H1 (cell line): ENCODE data around the gene DISC1. TPM values are rescaled to one million over a fixed set of nuclear protein-coding genes. Genes with fewer than 3 reads are reported as not detected.

Experiments
- CTCF ChIA-PET: fragments of 300-600 bp; sonication (Branson Sonifier 250); formaldehyde crosslinking; loops from one replicate; lab custom pipeline; 2021; ENCODE audit not compliant: partially characterized antibody; lab: Charles Lee
- POLR2A ChIA-PET: fragments of 300-600 bp; sonication (Branson Sonifier 250); formaldehyde crosslinking; loops from one replicate; lab custom pipeline; 2021; ENCODE audit warnings: inconsistent platforms; ENCODE audit not compliant: partially characterized antibody; lab: Charles Lee
- DNase-seq, 2 experiments: peaks; one replicate each; pipeline versions ENCODE4 v3.0.0 to v3.0.0-alpha.2; 2010 to 2022; ENCODE audit warnings: low spot score in 2 of 2, low read depth in 1 of 2, mixed read lengths in 1 of 2
- FAIRE-seq: peaks from 2 replicates; lab custom pipeline; 2011; peaks lifted over from hg19 to GRCh38; lab: Jason Lieb, UNC
- H2AFZ ChIP-seq: 2 replicates; pipeline ENCODE4 v1.8.1; 2012; ENCODE audit warnings: low read length, inconsistent platforms
- H2AK5ac ChIP-seq: 2 replicates; pipeline ENCODE4 v1.6.1; 2013; ENCODE audit warnings: low read depth, low read length
- H2BK120ac ChIP-seq: replicated peaks from 2 replicates; pipeline ENCODE3; 2013; ENCODE audit warnings: low read depth, low read length, inconsistent platforms
- H2BK12ac ChIP-seq: 2 replicates; pipeline ENCODE4 v1.6.1; 2013; ENCODE audit warnings: low read depth, low read length
- H2BK15ac ChIP-seq: 2 replicates; pipeline ENCODE4 v1.6.1; 2013; ENCODE audit warnings: low read length
- H2BK20ac ChIP-seq: 2 replicates; pipeline ENCODE4 v1.6.1; 2013; ENCODE audit warnings: low read length
- H2BK5ac ChIP-seq: 2 replicates; pipeline ENCODE4 v1.6.1; 2013; ENCODE audit warnings: low read depth, low read length
- H3K14ac ChIP-seq: 2 replicates; pipeline ENCODE4 v1.6.1; 2013; ENCODE audit warnings: inconsistent platforms; ENCODE audit not compliant: insufficient read length
- H3K18ac ChIP-seq: 2 replicates; pipeline ENCODE4 v1.6.1; 2013; ENCODE audit warnings: low read length; ENCODE audit errors: extremely low read depth
- H3K23ac ChIP-seq: 2 replicates; pipeline ENCODE4 v1.6.1; 2013; ENCODE audit warnings: inconsistent platforms; ENCODE audit not compliant: insufficient read length
- H3K23me2 ChIP-seq: 2 replicates; pipeline ENCODE4 v1.6.1; 2013; ENCODE audit warnings: low read depth, low read length
- H3K27ac ChIP-seq: 2 replicates; pipeline ENCODE4 v1.6.1; 2011; ENCODE audit warnings: low read depth, low read length, inconsistent platforms
- H3K27me3 ChIP-seq, 4 experiments: replicated peaks in 1 of 4; 1 replicate in 1 of 4; 2 replicates in 3 of 4; pipeline versions ENCODE4 v1.6.1 to v1.8.1; 2011 to 2013; ENCODE audit warnings: low read length in 3 of 4, mild to moderate bottlenecking in 3 of 4, inconsistent platforms in 2 of 4, mixed read lengths in 2 of 4, moderate library complexity in 1 of 4; ENCODE audit not compliant: control insufficient read depth in 3 of 4, insufficient read depth in 3 of 4; ENCODE audit errors: extremely low read depth in 1 of 4
- H3K36me3 ChIP-seq, 4 experiments: 2 replicates each; pipeline versions ENCODE4 v1.6.1 to v1.8.1; 2011 to 2013; ENCODE audit warnings: mild to moderate bottlenecking in 4 of 4, low read length in 3 of 4, moderate library complexity in 2 of 4, control low read depth in 1 of 4, inconsistent platforms in 1 of 4; ENCODE audit not compliant: insufficient read depth in 4 of 4, control insufficient read depth in 2 of 4
- H3K4ac ChIP-seq: replicated peaks from 2 replicates; pipeline ENCODE3; 2013; ENCODE audit warnings: low read length, low read depth, mixed read lengths, inconsistent platforms; ENCODE audit not compliant: insufficient read length
- H3K4me1 ChIP-seq, 4 experiments: replicated peaks in 1 of 4; 1 replicate in 1 of 4; 2 replicates in 3 of 4; pipeline versions ENCODE4 v1.6.1 to v1.8.1; 2011 to 2013; ENCODE audit warnings: low read length in 3 of 4, inconsistent platforms in 2 of 4, mixed read lengths in 1 of 4; ENCODE audit not compliant: insufficient read depth in 4 of 4, control insufficient read depth in 3 of 4
- H3K4me2 ChIP-seq, 2 experiments: 2 replicates each; pipeline versions ENCODE4 v1.6.1 to v1.8.1; 2011 to 2013; ENCODE audit warnings: low read depth in 2 of 2, low read length in 2 of 2, control low read depth in 1 of 2, inconsistent platforms in 1 of 2, mild to moderate bottlenecking in 1 of 2; ENCODE audit not compliant: insufficient read depth in 1 of 2
- H3K4me3 ChIP-seq, 4 experiments: fragments of 200-600, 300-600 bp in 1 of 4; sonication (generic), shearing (Covaris generic), sonication (Bioruptor Twin) in 1 of 4; 2 replicates each; pipeline versions ENCODE4 v1.5.1 to v1.8.1; 2011 to 2016; ENCODE audit warnings: low read length in 4 of 4, low read depth in 3 of 4, control low read depth in 2 of 4, inconsistent platforms in 2 of 4, mild to moderate bottlenecking in 2 of 4, mixed read lengths in 1 of 4, moderate library complexity in 1 of 4; ENCODE audit not compliant: insufficient read depth in 2 of 4; ENCODE audit errors: extremely low read depth in 1 of 4
- H3K56ac ChIP-seq: replicated peaks from 2 replicates; pipeline ENCODE3; 2013; ENCODE audit warnings: low read depth, mild to moderate bottlenecking, mixed read lengths, low read length, inconsistent platforms; ENCODE audit not compliant: insufficient read length
- H3K79me1 ChIP-seq: 2 replicates; pipeline ENCODE4 v1.6.1; 2013; ENCODE audit warnings: low read depth, low read length, control low read depth
- H3K79me2 ChIP-seq, 2 experiments: 2 replicates each; pipeline versions ENCODE4 v1.6.1 to v1.8.1; 2012 to 2013; ENCODE audit warnings: low read length in 2 of 2, mild to moderate bottlenecking in 2 of 2, inconsistent platforms in 1 of 2; ENCODE audit not compliant: insufficient read depth in 2 of 2, control insufficient read depth in 1 of 2
- H3K9ac ChIP-seq, 4 experiments: replicated peaks in 1 of 4; 1 replicate in 1 of 4; 2 replicates in 3 of 4; pipeline versions ENCODE4 v1.6.1 to v1.8.1; 2011 to 2013; ENCODE audit warnings: low read depth in 3 of 4, low read length in 3 of 4, control low read depth in 2 of 4, mild to moderate bottlenecking in 2 of 4, moderate library complexity in 2 of 4, inconsistent platforms in 1 of 4; ENCODE audit errors: extremely low read depth in 1 of 4
- H3K9me3 ChIP-seq, 2 experiments: 2 replicates each; pipeline versions ENCODE4 v1.6.1 to v1.8.1; 2012 to 2013; ENCODE audit warnings: mild to moderate bottlenecking in 2 of 2, moderate library complexity in 2 of 2, control low read depth in 1 of 2, inconsistent platforms in 1 of 2, low read depth in 1 of 2, low read length in 1 of 2, mixed read lengths in 1 of 2; ENCODE audit not compliant: insufficient read depth in 2 of 2
- H4K20me1 ChIP-seq, 2 experiments: replicated peaks in 1 of 2; 2 replicates each; pipeline versions ENCODE3 to v1.8.1; 2011 to 2013; ENCODE audit warnings: inconsistent platforms in 2 of 2, low read length in 2 of 2, mild to moderate bottlenecking in 1 of 2; ENCODE audit not compliant: insufficient read depth in 2 of 2, control insufficient read depth in 1 of 2
- H4K5ac ChIP-seq: 2 replicates; pipeline ENCODE4 v1.6.1; 2013; ENCODE audit warnings: low read length, low read depth, mixed read lengths, inconsistent platforms; ENCODE audit not compliant: insufficient read length
- H4K8ac ChIP-seq: 2 replicates; pipeline ENCODE4 v1.8.0; 2013; ENCODE audit warnings: mild to moderate bottlenecking, moderate library complexity, low read length, inconsistent platforms; ENCODE audit not compliant: insufficient read depth; ENCODE audit errors: extremely low read depth
- H4K91ac ChIP-seq: replicated peaks from 2 replicates; pipeline ENCODE3; 2013; ENCODE audit warnings: low read length, mixed read lengths, inconsistent platforms; ENCODE audit not compliant: insufficient read length
- ASH2L ChIP-seq: fragments of 200-600, 300-600 bp; sonication (generic); IDR thresholded peaks from one replicate; pipeline ENCODE4 v1.7.1; 2017; ENCODE audit warnings: low read length
- BCL11A ChIP-seq, 2 experiments: IDR thresholded peaks; one replicate each; pipeline ENCODE4 v1.6.1; 2011; ENCODE audit warnings: low read depth in 2 of 2, low read length in 2 of 2, mild to moderate bottlenecking in 2 of 2
- SIN3A ChIP-seq, 2 experiments: IDR thresholded peaks in 1 of 2; conservative IDR thresholded peaks in 1 of 2; 2 replicates each; pipeline ENCODE4 v1.6.1; 2011 to 2012; ENCODE audit warnings: low read length in 2 of 2, improper control_type of control experiment in 1 of 2, low read depth in 1 of 2, mild to moderate bottlenecking in 1 of 2
- WGBS, 2 experiments: shearing (Covaris generic) in 1 of 2; methylation state at CpG; one replicate each; pipeline versions ENCODE4 v1.1.6 to v1.1.7; 2013 to 2015; ENCODE audit warnings: low lambda C conversion rate in 2 of 2, mixed read lengths in 2 of 2, inconsistent platforms in 1 of 2, low coverage in 1 of 2, missing lambda C conversion rate in 1 of 2; ENCODE audit not compliant: insufficient replicate concordance in 2 of 2, insufficient coverage in 1 of 2, insufficient read length in 1 of 2; ENCODE audit errors: extremely low coverage in 1 of 2, missing lambda C conversion rate in 1 of 2; 5-methylcytosine and 5-hydroxymethylcytosine counted together
- polyA plus RNA-seq, 7 experiments: library from polyadenylated mRNA; depleted of rRNA in 3 of 7; stranded (reverse) in 5 of 7; unstranded in 2 of 7; fragments of >200 nt in 5 of 7; fragments of 200-250 nt in 2 of 7; gene quantifications; 1 replicate in 5 of 7; 2 replicates in 1 of 7; 4 replicates in 1 of 7; pipeline versions ENCODE4 v1.2.1 to v1.2.3, GENCODE V29; 2011 to 2013; ENCODE audit warnings: missing spikeins in 2 of 7, mixed read lengths in 2 of 7
- total RNA-seq: library from RNA; stranded (reverse); fragmentation: NEBNext Ultra II Directional; extraction: Animal tissue kit (Norgen Biotek cat#: 25700); gene quantifications from 2 replicates; pipeline ENCODE4 v1.2.1, GENCODE V29; 2021

DISC1 gene
- total and polyA plus RNA-seq, 2 of the 8 experiments (the other 6 are each of a cell fraction or from before 2014, with no cell fraction given), result 1.1 to 3.5 TPM

DNA sequence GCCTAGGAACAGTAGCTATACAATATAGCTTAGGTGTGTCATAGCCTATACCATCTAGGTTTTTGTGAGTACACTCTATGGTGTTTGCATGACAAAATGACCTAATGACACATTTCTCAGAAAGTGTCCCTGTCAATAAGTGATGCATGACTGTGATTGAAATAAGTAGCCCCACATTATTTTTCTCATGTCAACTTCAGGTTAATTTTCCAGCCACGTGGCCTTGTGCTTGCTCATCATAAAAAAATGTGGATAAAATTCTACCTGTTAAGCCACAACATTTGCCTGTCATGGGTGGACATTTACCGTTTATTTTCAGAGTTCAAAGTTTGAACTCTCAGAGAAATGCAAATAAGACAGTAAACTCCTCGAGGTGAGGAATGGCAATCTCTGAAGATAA is 5.5 kb downstream of the DISC1 start:
- H3K23ac ChIP-seq, result no peak overlapping the region
- peaks cover 6% of the 10 kb centered on the region; the same call in 1 of the 2 replicates for H3K23me2 ChIP-seq
- H3K4me3 ChIP-seq, result no peak overlapping the region
- H3K4me1 ChIP-seq, result peaks cover 0 to 4% (median 0%) of the 10 kb centered on the region in 4 experiments; a peak in 3 of 7 replicates
- 87% methylated on average over 3 of the region's 3 CpGs; no CpG with 5 or more reads in 1 of the 2 experiments for WGBS, 2 experiments
- no peak overlapping the region for H3K9ac ChIP-seq
- no peak overlapping the region for H3K56ac ChIP-seq
- FAIRE-seq (no peak), DNase-seq (no peak)
- POLR2A ChIA-PET, result no interaction called here
- CTCF ChIA-PET, result interaction anchor here (0.6 kb wide), 1 partner anchor 1248 kb away, joined by 3 read pairs; no protein-coding TSS in a partner anchor
- H4K5ac ChIP-seq, result no peak overlapping the region
- H2BK5ac ChIP-seq, result no peak overlapping the region
- peaks cover 0 to 3% (median 0%) of the 10 kb centered on the region in 4 experiments; a peak in 2 of 7 replicates for H3K27me3 ChIP-seq
- H3K27ac ChIP-seq, result no peak overlapping the region
- H2BK12ac ChIP-seq, result no peak overlapping the region
- no peaks in the 10 kb centered on the region for H3K36me3 ChIP-seq
- no peak overlapping the region for H2BK120ac ChIP-seq
- no peaks in the 10 kb centered on the region for H3K79me1 ChIP-seq
- no peak overlapping the region for H3K18ac ChIP-seq
- no peak overlapping the region for H4K91ac ChIP-seq
- no peak overlapping the region for H2BK15ac ChIP-seq
- H3K79me2 ChIP-seq, result no peaks in the 10 kb centered on the region
- peaks cover 2 to 3% of the 10 kb centered on the region in 2 experiments for H4K20me1 ChIP-seq
- H2BK20ac ChIP-seq, result no peak overlapping the region
- H2AK5ac ChIP-seq, result no peak overlapping the region
- no peak overlapping the region for H3K4me2 ChIP-seq
- H3K14ac ChIP-seq, result no peak overlapping the region
- no peak overlapping the region for H2AFZ ChIP-seq
- no peaks in the 10 kb centered on the region for H3K9me3 ChIP-seq
- no peak overlapping the region for H3K4ac ChIP-seq
- H4K8ac ChIP-seq, result no peak overlapping the region
- TF ChIP-seq SIN3A (conservative IDR thresholded peaks at IDR 0.05 in 1 of 2, IDR thresholded peaks at IDR 0.05 in 1 of 2; ENCODE audit: low read depth in 1 of 2, low read length in 2 of 2) (no peak), ASH2L (no peak), BCL11A (IDR thresholded peaks at IDR 0.05; ENCODE audit: low read depth in 2 of 2, low read length in 2 of 2) (no peak)
